ENCODE results near the gene ENPP6. TPM values are rescaled to one million over a fixed set of nuclear protein-coding genes. Genes with fewer than 3 reads are reported as not detected.

Gene ENPP6
- total and polyA plus RNA-seq, 2 of the 13 experiments (the other 11 are each of a cell fraction or from before 2014, with no cell fraction given): not detected

GRCh38 chr4:184231573-184231972 is 13.9 kb upstream of the ENPP6 start:
- ChIA-PET POLR2A (no interaction called here), CTCF (ENCODE audit: low intra/inter-chr PET ratio, low total read pairs) (no interaction called here)
- no TSS peak for BruUV-seq (replicated peaks)
- H3K9ac ChIP-seq (ENCODE audit: insufficient read depth, low read depth, low read length): no peak overlapping the region
- WGBS (ENCODE audit: low lambda C conversion rate): 94% methylated on average over 2 of the region's 2 CpGs
- in situ Hi-C loops (cut with HindIII; ENCODE audit: extremely low pct_ligation_motif_present, low pct_unique_long_range_greater_than_20kb) (no loop called here), intact Hi-C loops (cut with micrococcal nuclease; ENCODE audit: unreplicated experiment) (no loop called here)
- no peak overlapping the region for H3K27ac ChIP-seq (ENCODE audit: extremely low read length, insufficient read depth, low read length)
- no peak; the same call in 2 of the 3 replicates for ATAC-seq
- peaks cover 31% of the 10 kb centered on the region for H3K4me1 ChIP-seq (ENCODE audit: insufficient read depth, low read length)
- H4K20me1 ChIP-seq (ENCODE audit: insufficient read depth, low read length): no peaks in the 10 kb centered on the region
- peak overlapping the region; percentile 53; the same call in 1 of the 2 replicates for H3K4me2 ChIP-seq (ENCODE audit: low read depth, low read length)
- H3K27me3 ChIP-seq (ENCODE audit: control insufficient read depth in 1 of 2, insufficient read depth in 2 of 2, low read length in 2 of 2): no peaks in the 10 kb centered on the region
- H2AFZ ChIP-seq (ENCODE audit: low read length): no peak overlapping the region
- TF ChIP-seq AGO1 (IDR thresholded peaks at IDR 0.05; ENCODE audit: low read depth, low read length, poor library complexity, severe bottlenecking) (no peak), NCOA5 (CRISPR knock-in tag; IDR thresholded peaks at IDR 0.05) (no peak)
- FAIRE-seq: no peak
- no peak overlapping the region for H3K4me3 ChIP-seq (replicated peaks in 1 of 3; ENCODE audit: insufficient read depth in 1 of 3, low read depth in 2 of 3, low read length in 3 of 3)
- DNase-seq (ENCODE audit: low spot score): no peak
- no peaks in the 10 kb centered on the region for H3K9me3 ChIP-seq (ENCODE audit: low read length)
- no peaks in the 10 kb centered on the region for H3K79me2 ChIP-seq (ENCODE audit: insufficient read depth, low read length)
- H3K36me3 ChIP-seq (replicated peaks in 1 of 2; ENCODE audit: control insufficient read depth in 1 of 2, insufficient read depth in 2 of 2, low read length in 2 of 2): no peaks in the 10 kb centered on the region

- Histone ChIP-seq H3K9ac (ENCODE audit: insufficient read depth, low read depth, low read length) (no peak overlapping the region), H3K9me3 (ENCODE audit: low read length) (no peaks in the 10 kb centered on the region), H2AFZ (ENCODE audit: low read length) (no peak overlapping the region), H3K27me3 (ENCODE audit: control insufficient read depth in 1 of 2, insufficient read depth in 2 of 2, low read length in 2 of 2) (no peaks in the 10 kb centered on the region), H3K4me1 (ENCODE audit: insufficient read depth, low read length) (peaks cover 31% of the 10 kb centered on the region), H3K27ac (ENCODE audit: extremely low read length, insufficient read depth, low read length) (no peak overlapping the region), H3K79me2 (ENCODE audit: insufficient read depth, low read length) (no peaks in the 10 kb centered on the region), H3K4me3 (replicated peaks in 1 of 3; ENCODE audit: insufficient read depth in 1 of 3, low read depth in 2 of 3, low read length in 3 of 3) (no peak overlapping the region), H3K36me3 (replicated peaks in 1 of 2; ENCODE audit: control insufficient read depth in 1 of 2, insufficient read depth in 2 of 2, low read length in 2 of 2) (no peaks in the 10 kb centered on the region), H3K4me2 (ENCODE audit: low read depth, low read length) (no peak overlapping the region), H4K20me1 (ENCODE audit: insufficient read depth, low read length) (no peaks in the 10 kb centered on the region)
- DNase-seq (ENCODE audit: low spot score) (no peak), ATAC-seq (no peak), FAIRE-seq (no peak)
- in situ Hi-C loops (cut with HindIII; ENCODE audit: extremely low pct_ligation_motif_present, low pct_unique_long_range_greater_than_20kb): no loop called here
- BruUV-seq (replicated peaks): no TSS peak
- TF ChIP-seq ARNT2 (CRISPR knock-in tag; IDR thresholded peaks at IDR 0.05; ENCODE audit: low read depth) (no peak), TCF7 (IDR thresholded peaks at IDR 0.05; ENCODE audit: low read depth) (no peak), ZNF652 (CRISPR knock-in tag; IDR thresholded peaks at IDR 0.05; ENCODE audit: borderline replicate concordance, low read depth) (no peak), ZXDC (CRISPR knock-in tag; IDR thresholded peaks at IDR 0.05) (no peak), NFYB (CRISPR knock-in tag; IDR thresholded peaks at IDR 0.05) (no peak)
- WGBS (ENCODE audit: low lambda C conversion rate): 51% methylated on average over 7 of the region's 7 CpGs
- intact Hi-C loops (cut with micrococcal nuclease; ENCODE audit: unreplicated experiment): no loop called here
- CTCF ChIA-PET (ENCODE audit: low intra/inter-chr PET ratio, low total read pairs): no interaction called here
- POLR2A ChIA-PET: no interaction called here
These were observed 10.5 kb upstream of the ENPP6 start for GRCh38 chr4:184228056-184228705.

Measured in HepG2 (cell line).